ENCODE results near the gene NFIC.

- TF ChIP-seq CTCF (IDR thresholded peaks at IDR 0.05): no peak
- TF ChIP-seq POLR2A (IDR thresholded peaks at IDR 0.05): no peak
Observed at GRCh38 chr19:3516675-3517207, 150.4 kb downstream of the NFIC start.

All from Peyer's patch (tissue), 4 donors.